Esophagus (tissue), 2 donors: ENCODE data around the gene CACNB3. TPM values are rescaled to one million over a fixed set of nuclear protein-coding genes. Genes with fewer than 3 reads are reported as not detected.

ENCODE experiments used
- H3K27ac ChIP-seq, 2 donors: one replicate each; pipeline ENCODE4 v1.5.1; 2013; ENCODE audit warnings: low read depth in 2 of 2, mild to moderate bottlenecking in 2 of 2, inconsistent platforms in 1 of 2, low read length in 1 of 2, moderate library complexity in 1 of 2
- H3K27me3 ChIP-seq, 2 donors: one replicate each; pipeline ENCODE4 v1.6.1; 2013; ENCODE audit warnings: low read length in 2 of 2, control low read depth in 1 of 2, mild to moderate bottlenecking in 1 of 2; ENCODE audit not compliant: insufficient read depth in 2 of 2, control insufficient read depth in 1 of 2
- H3K36me3 ChIP-seq, 2 donors: one replicate each; pipeline ENCODE4 v1.6.1; 2013; ENCODE audit warnings: low read length in 1 of 2; ENCODE audit not compliant: control insufficient read depth in 2 of 2, insufficient read depth in 2 of 2
- H3K4me1 ChIP-seq, 2 donors: one replicate each; pipeline ENCODE4 v1.6.1; 2013; ENCODE audit warnings: low read length in 1 of 2; ENCODE audit not compliant: control insufficient read depth in 2 of 2, insufficient read depth in 2 of 2
- H3K4me3 ChIP-seq, 2 donors: one replicate each; pipeline ENCODE4 v1.5.1; 2013; ENCODE audit warnings: low read length in 2 of 2, mild to moderate bottlenecking in 2 of 2, low read depth in 1 of 2, moderate library complexity in 1 of 2
- H3K9me3 ChIP-seq, 2 donors: one replicate each; pipeline ENCODE4 v1.6.1; 2013; ENCODE audit warnings: mild to moderate bottlenecking in 2 of 2, low read depth in 1 of 2, low read length in 1 of 2, moderate library complexity in 1 of 2; ENCODE audit not compliant: control insufficient read depth in 2 of 2, insufficient read depth in 1 of 2
- WGBS, 2 donors: extraction: QIAGEN DNeasy Blood & Tissue Kit; methylation state at CpG; one replicate each; pipeline ENCODE4 v1.1.7; 2013; 5-methylcytosine and 5-hydroxymethylcytosine counted together
- polyA plus RNA-seq, 2 donors: library from polyadenylated mRNA; stranded (reverse); fragments of 200-250 nt; gene quantifications; one replicate each; pipeline ENCODE4 v1.2.3, GENCODE V29; 2013
- donor health status: healthy with polysubstance abuse.
- donor health status: Bipolar disorder and iron deficiency.

CACNB3 gene
- 10 to 100 TPM; 21.5 to 24.3 TPM for polyA plus RNA-seq

DNA sequence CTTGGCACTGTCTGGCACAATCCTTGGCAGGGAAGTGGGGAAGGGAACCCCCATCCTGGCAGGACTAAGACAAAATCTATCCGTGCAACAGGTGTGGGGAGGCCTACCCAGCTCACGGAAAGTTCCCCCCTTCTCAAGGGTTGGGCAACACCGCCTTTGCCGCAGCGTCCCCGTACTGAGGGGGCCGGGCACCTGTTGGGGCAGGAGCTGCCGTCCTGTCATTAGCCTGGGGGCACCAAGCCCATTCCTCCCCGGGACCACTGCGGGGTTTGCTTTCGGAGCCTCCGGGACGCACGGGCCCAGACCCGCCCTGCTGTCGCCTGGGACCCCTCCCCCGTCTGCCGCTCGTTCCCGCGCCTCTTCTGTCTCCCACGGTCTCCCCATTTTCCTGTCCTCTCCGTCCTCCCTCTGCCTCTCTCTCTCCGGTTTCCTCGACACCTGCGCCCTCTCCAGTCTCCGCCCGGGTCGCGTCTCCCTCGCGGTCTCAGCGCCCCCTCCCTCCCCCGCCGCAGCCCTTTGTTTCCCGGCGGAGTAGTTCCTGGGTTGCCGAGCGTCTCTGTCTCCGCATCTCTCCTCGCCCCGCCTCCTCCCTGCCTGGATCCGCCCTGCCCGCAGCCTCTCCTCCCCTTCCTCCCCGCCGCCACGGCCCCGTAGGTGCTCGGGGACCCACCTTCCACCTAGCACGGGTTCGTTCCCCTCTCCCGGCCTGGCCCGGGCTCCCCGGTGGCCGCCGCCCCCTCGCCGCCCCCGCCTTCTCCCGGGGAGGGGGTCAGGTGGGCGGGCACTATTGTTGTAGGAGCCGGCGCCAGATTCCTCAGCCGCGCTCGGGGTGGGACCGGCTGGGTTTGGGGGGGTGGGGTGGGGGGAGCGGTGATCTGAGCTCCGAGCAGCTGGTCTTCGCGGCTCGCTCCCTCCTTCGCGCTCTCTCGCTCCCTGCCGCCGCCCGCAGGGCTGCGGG lies at the start of gene CACNB3:
TSS of gene CACNB3 (plus strand) at position 624 of the 958 bp plus-strand sequence. CDS start 434 bp downstream, outside the sequence.
- H3K27ac ChIP-seq = no peak within 1 kb of the TSS
- peaks cover 3 to 17% of the 10 kb centered on the region in 2 donors for H3K4me1 ChIP-seq
- no peaks in the 10 kb centered on the region for H3K27me3 ChIP-seq
- 0% methylated on average over 53 to 79 of the region's 79 CpGs for WGBS, 2 donors
- H3K9me3 ChIP-seq = no peaks in the 10 kb centered on the region
- H3K4me3 ChIP-seq = peak within 1 kb of the TSS; percentile 63 to 75
- peaks cover 0 to under 1% of the 10 kb centered on the region in 2 donors for H3K36me3 ChIP-seq

DNA sequence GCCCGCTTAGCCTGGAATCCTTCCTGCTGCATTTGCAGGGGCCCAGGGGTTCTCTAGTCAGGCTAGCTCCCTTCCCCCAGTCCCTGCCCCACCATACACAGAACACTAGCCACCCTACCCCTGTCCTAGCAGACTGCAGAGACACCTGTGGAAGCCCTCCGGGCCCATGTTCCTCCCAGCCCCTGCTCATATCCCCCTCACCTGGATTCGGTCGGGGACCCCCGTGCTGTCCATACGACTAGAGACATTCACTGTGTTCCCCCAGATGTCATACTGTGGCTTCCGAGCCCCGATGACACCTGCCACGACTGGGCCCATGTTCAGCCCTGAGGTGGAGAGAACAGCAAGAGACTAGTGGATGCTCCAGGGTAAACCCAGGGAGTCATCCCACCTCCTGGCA lies 49.6 kb upstream of the CACNB3 start:
- peaks cover 0 to 4% of the 10 kb centered on the region in 2 donors for H3K4me1 ChIP-seq
- peaks cover 4 to 29% of the 10 kb centered on the region in 2 donors for H3K36me3 ChIP-seq
- H3K9me3 ChIP-seq = no peaks in the 10 kb centered on the region
- H3K4me3 ChIP-seq = no peak overlapping the region
- no peaks in the 10 kb centered on the region for H3K27me3 ChIP-seq
- 88 to 93% methylated on average over 9 of the region's 9 CpGs for WGBS, 2 donors
- no peak overlapping the region for H3K27ac ChIP-seq

DNA sequence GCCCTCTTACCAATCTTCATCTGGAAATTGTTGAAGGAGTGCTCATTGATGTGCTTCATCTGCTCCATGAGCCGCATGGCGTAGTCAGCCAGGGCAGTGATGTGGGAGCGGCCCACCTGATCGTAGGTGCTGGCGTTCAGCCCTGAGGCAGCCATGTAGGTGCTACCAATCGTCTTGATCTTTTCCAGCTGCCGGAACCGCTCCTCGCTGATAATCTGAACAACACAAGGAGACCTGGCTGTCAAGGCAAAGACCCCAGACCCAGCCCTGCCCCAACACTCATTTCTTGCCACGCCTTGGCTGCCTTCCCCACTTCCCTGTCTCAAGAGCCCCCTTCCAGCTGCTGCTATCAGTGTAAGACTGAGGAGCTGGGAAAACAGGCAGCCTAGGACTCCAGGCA lies 47.5 kb upstream of the CACNB3 start:
- 92 to 93% methylated on average over 10 of the region's 10 CpGs for WGBS, 2 donors
- Histone ChIP-seq H3K27me3 (no peaks in the 10 kb centered on the region), H3K9me3 (no peaks in the 10 kb centered on the region), H3K4me1 (no peaks in the 10 kb centered on the region), H3K27ac (no peak overlapping the region), H3K36me3 (peaks cover 8 to 47% of the 10 kb centered on the region in 2 donors), H3K4me3 (no peak overlapping the region)

DNA sequence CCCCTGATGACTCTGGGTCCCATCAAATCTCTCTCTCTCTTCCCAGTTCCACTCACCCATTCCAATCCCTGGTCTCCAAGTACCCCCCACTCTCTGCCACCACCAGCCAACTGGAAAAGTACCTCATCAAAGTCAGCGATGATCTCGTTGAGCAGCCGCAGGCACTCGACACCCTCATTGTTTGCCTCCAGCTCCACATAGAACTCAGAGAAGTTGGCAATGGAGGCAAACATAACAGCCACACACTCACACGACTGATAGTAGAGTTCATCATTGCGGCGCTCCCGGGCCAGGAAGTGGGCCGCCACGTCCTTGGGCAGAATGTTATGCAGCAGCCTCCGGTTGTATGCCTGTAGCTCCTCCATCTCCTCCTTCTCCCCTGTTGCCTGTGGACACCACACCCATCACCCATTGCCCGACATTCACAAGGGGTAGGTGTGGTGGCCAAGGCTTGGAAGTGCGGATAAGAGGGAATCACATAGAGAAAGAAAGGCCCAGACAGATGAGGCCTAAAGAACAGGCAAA lies 46.6 kb upstream of the CACNB3 start:
- no peaks in the 10 kb centered on the region for H3K4me1 ChIP-seq
- no peak overlapping the region for H3K4me3 ChIP-seq
- WGBS, 2 donors = 91 to 94% methylated on average over 13 of the region's 13 CpGs
- no peaks in the 10 kb centered on the region for H3K9me3 ChIP-seq
- H3K27me3 ChIP-seq = no peaks in the 10 kb centered on the region
- H3K27ac ChIP-seq = no peak overlapping the region
- peaks cover 10 to 55% of the 10 kb centered on the region in 2 donors for H3K36me3 ChIP-seq

DNA sequence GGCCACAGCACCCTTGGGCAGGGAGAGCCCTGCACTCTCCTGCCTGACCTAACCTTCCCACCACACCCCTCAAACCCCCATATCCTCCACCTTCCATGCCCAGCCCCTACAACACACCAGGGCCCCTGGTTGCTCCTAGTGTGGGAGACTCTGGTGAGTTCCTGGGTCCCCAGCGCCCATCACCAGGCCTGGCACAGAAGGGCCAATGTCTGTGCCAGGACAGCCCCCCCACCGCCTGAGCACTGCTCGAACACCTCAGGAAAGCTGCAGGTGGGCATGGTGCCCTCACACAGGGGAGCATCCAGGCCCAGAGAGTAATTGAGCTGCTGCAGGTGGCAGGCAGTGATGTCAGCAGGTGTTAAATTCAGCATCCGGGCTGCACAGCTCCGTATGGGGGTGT lies 44.6 kb upstream of the CACNB3 start:
- WGBS, 2 donors = 90% methylated on average over 5 of the region's 5 CpGs
- Histone ChIP-seq H3K4me3 (no peak overlapping the region), H3K27ac (no peak overlapping the region), H3K9me3 (no peaks in the 10 kb centered on the region), H3K4me1 (no peaks in the 10 kb centered on the region), H3K27me3 (no peaks in the 10 kb centered on the region), H3K36me3 (peaks cover 10 to 60% of the 10 kb centered on the region in 2 donors)

DNA sequence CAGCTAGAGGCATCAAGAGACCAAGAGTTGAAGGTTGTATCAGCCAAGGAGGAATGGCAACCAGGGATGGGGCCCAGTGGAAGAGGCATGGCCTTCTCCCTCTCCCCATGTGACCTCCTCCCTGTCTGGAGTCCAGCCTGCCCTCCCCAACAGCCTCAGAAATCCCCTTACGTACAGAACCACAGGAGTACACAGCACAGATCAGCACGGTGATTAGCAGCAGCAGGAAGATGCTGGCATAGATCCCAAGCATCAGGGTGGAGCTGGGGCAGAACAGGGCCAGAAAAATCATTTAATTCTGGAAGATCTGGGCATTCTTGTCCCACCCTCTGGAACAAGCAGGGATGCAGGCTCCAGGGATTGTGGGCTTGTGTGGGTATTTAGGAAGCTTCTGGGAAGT lies 43.8 kb upstream of the CACNB3 start:
- H3K4me1 ChIP-seq = peaks cover 2 to 3% of the 10 kb centered on the region in 2 donors
- no peaks in the 10 kb centered on the region for H3K27me3 ChIP-seq
- H3K36me3 ChIP-seq = peaks cover 10 to 58% of the 10 kb centered on the region in 2 donors
- no peaks in the 10 kb centered on the region for H3K9me3 ChIP-seq
- WGBS, 2 donors = 27 to 40% methylated on average over 2 of the region's 2 CpGs
- H3K27ac ChIP-seq = no peak overlapping the region
- no peak overlapping the region for H3K4me3 ChIP-seq

DNA sequence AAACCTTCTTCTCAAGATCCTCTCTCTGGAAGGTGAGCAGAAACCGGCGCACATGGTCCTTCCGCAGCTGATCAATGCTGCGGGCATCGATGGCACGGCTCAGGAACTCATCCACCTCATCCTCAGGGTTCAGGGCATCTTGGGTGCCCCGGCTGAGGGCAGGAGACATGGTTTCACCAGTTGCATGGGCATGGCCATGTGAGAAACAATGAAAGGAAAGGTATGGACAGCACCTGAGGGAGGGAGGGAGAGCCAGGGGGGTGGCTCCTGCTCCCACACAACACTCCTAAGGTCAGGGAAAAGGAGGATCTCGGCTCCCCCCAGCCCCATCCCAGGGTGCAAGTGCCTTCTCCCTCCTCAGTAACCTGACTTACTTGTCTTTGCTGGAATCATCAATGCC lies 43.0 kb upstream of the CACNB3 start:
- H3K9me3 ChIP-seq = no peaks in the 10 kb centered on the region
- H3K36me3 ChIP-seq = peaks cover 10 to 58% of the 10 kb centered on the region in 2 donors
- no peak overlapping the region for H3K27ac ChIP-seq
- H3K4me1 ChIP-seq = peaks cover 9 to 10% of the 10 kb centered on the region in 2 donors
- H3K27me3 ChIP-seq = no peaks in the 10 kb centered on the region
- no peak overlapping the region for H3K4me3 ChIP-seq
- WGBS, 2 donors = 93 to 96% methylated on average over 8 of the region's 8 CpGs

DNA sequence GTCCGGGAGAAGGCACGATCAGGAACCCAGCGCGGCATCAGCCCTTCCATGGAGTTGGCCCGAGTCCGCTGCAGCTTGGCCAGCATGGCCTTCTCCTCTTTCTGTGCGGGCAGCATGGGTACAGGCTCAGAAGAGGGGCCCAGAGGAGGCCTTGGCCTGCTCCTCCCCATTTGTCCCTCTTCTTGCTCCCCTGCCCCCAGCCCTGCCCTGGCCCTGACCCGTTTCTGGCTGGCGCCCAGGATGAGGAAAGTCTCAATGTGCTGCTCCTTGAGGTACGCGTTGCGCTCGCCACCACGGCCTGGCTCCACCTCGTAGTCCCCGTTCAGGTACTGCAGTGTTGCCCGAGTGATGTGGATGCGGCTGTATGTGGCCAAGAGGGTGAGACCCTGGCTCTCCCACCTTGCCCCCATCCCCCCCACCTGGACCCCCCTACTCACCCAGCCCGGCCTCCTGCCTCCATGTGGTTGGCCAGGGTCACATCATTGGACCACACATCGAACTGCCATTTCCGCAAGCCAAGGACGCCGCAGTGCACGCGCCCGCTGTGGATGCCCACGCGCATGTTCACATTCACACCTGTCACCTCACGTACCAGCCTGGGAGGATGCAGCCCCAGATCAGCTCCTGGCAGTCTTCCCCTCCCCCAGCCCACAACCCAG lies 42.2 kb upstream of the CACNB3 start:
- Histone ChIP-seq H3K9me3 (no peaks in the 10 kb centered on the region), H3K4me3 (no peak overlapping the region), H3K36me3 (peaks cover 6 to 52% of the 10 kb centered on the region in 2 donors), H3K27ac (no peak overlapping the region), H3K4me1 (peaks cover 13 to 15% of the 10 kb centered on the region in 2 donors), H3K27me3 (no peaks in the 10 kb centered on the region)
- WGBS, 2 donors = 92% methylated on average over 27 to 29 of the region's 29 CpGs

DNA sequence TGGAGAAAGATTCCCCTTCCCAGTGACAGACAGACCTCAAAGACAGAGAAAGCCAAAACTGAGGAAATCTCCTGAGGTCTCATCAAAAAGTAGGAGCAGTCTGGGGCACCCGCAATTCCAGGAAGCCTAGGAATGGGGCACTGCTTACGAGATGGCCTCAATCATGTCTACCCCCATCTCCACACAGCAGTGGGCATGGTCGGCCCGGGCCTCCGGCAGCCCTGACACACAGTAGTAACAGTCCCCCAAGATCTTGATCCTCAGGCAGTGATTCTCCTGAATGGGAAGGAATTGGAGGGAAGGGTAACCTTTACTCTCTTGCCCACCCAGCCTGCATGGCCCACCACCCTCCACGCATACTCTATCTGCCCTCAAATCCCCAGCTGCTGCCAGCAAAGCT lies 41.3 kb upstream of the CACNB3 start:
- 94 to 95% methylated on average over 6 of the region's 6 CpGs for WGBS, 2 donors
- Histone ChIP-seq H3K27ac (no peak overlapping the region), H3K36me3 (peaks cover 6 to 45% of the 10 kb centered on the region in 2 donors), H3K9me3 (no peaks in the 10 kb centered on the region), H3K4me1 (peaks cover 17 to 24% of the 10 kb centered on the region in 2 donors), H3K4me3 (no peak overlapping the region), H3K27me3 (no peaks in the 10 kb centered on the region)
